Measurements from ENCODE around the gene SHISA2. TPM values are rescaled to one million over a fixed set of nuclear protein-coding genes. Genes with fewer than 3 reads are reported as not detected.

The SHISA2 gene
- total and polyA plus RNA-seq, 2 of the 8 experiments (the other 6 are each of a cell fraction or from before 2014, with no cell fraction given), result 10.2 to 23.8 TPM

- no peak overlapping the region for H3K23ac ChIP-seq (ENCODE audit: insufficient read length)
- 87% methylated on average over 7 of the region's 7 CpGs; no CpG with 5 or more reads in 1 of the 2 experiments for WGBS, 2 experiments (ENCODE audit: extremely low coverage in 1 of 2, insufficient coverage in 1 of 2, insufficient read length in 1 of 2, insufficient replicate concordance in 2 of 2, low coverage in 1 of 2, low lambda C conversion rate in 2 of 2, missing lambda C conversion rate in 1 of 2)
- no peak overlapping the region for H4K5ac ChIP-seq (ENCODE audit: insufficient read length, low read depth, low read length)
- H3K23me2 ChIP-seq (ENCODE audit: low read depth, low read length), result no peaks in the 10 kb centered on the region
- H2BK5ac ChIP-seq (ENCODE audit: low read depth, low read length), result no peak overlapping the region
- H4K91ac ChIP-seq (replicated peaks; ENCODE audit: insufficient read length, low read length), result no peak overlapping the region
- no peak overlapping the region for H2BK15ac ChIP-seq (ENCODE audit: low read length)
- H3K36me3 ChIP-seq (ENCODE audit: control insufficient read depth in 2 of 4, insufficient read depth in 4 of 4, low read length in 3 of 4), result no peaks in the 10 kb centered on the region
- H2BK12ac ChIP-seq (ENCODE audit: low read depth, low read length), result no peak overlapping the region
- FAIRE-seq (no peak), DNase-seq (ENCODE audit: low read depth in 1 of 2, low spot score in 2 of 2) (peak in 1 of 2 experiments; percentile 36)
- no peaks in the 10 kb centered on the region for H3K79me2 ChIP-seq (ENCODE audit: control insufficient read depth in 1 of 2, insufficient read depth in 2 of 2, low read length in 2 of 2)
- no peak overlapping the region for H3K4me2 ChIP-seq (ENCODE audit: insufficient read depth in 1 of 2, low read depth in 2 of 2, low read length in 2 of 2)
- peaks cover 0 to 4% (median 0%) of the 10 kb centered on the region in 4 experiments; a peak in 2 of 7 replicates for H3K4me1 ChIP-seq (replicated peaks in 1 of 4; ENCODE audit: control insufficient read depth in 3 of 4, insufficient read depth in 4 of 4, low read length in 3 of 4)
- ChIA-PET CTCF (ENCODE audit: partially characterized antibody) (interaction anchor here (0.6 to 2.2 kb wide), 7 partner anchors 9 to 343 kb away, joined by 3 to 8 read pairs (median 3); no protein-coding TSS in a partner anchor), POLR2A (ENCODE audit: partially characterized antibody) (interaction anchor here (2.3 kb wide), 1 partner anchor 9 kb away, joined by 7 read pairs; no protein-coding TSS in a partner anchor)
- H2BK120ac ChIP-seq (replicated peaks; ENCODE audit: low read depth, low read length), result no peak overlapping the region
- H3K4me3 ChIP-seq (ENCODE audit: extremely low read depth in 1 of 4, insufficient read depth in 2 of 4, low read depth in 3 of 4, low read length in 4 of 4), result no peak overlapping the region
- H4K8ac ChIP-seq (ENCODE audit: extremely low read depth, insufficient read depth, low read length), result no peak overlapping the region
- H3K79me1 ChIP-seq (ENCODE audit: low read depth, low read length), result no peaks in the 10 kb centered on the region
- H3K18ac ChIP-seq (ENCODE audit: extremely low read depth, low read length), result no peak overlapping the region
- H3K27me3 ChIP-seq (replicated peaks in 1 of 4; ENCODE audit: control insufficient read depth in 3 of 4, extremely low read depth in 1 of 4, insufficient read depth in 3 of 4, low read length in 3 of 4), result peaks cover 0 to 1% (median 0%) of the 10 kb centered on the region in 4 experiments; a peak in 4 of 7 replicates
- no peaks in the 10 kb centered on the region for H3K9me3 ChIP-seq (ENCODE audit: insufficient read depth in 2 of 2, low read depth in 1 of 2, low read length in 1 of 2)
- H2AK5ac ChIP-seq (ENCODE audit: low read depth, low read length), result no peak overlapping the region
- H3K4ac ChIP-seq (replicated peaks; ENCODE audit: insufficient read length, low read depth, low read length), result no peak overlapping the region
- no peak overlapping the region for H3K14ac ChIP-seq (ENCODE audit: insufficient read length)
- no peak overlapping the region for H2BK20ac ChIP-seq (ENCODE audit: low read length)
- no peak overlapping the region for H3K9ac ChIP-seq (replicated peaks in 1 of 4; ENCODE audit: extremely low read depth in 1 of 4, low read depth in 3 of 4, low read length in 3 of 4)
- H2AFZ ChIP-seq (ENCODE audit: low read length), result no peak overlapping the region
- H3K27ac ChIP-seq (ENCODE audit: low read depth, low read length), result no peak overlapping the region
- H4K20me1 ChIP-seq (replicated peaks in 1 of 2; ENCODE audit: control insufficient read depth in 1 of 2, insufficient read depth in 2 of 2, low read length in 2 of 2), result no peaks in the 10 kb centered on the region
- no peak overlapping the region for H3K56ac ChIP-seq (replicated peaks; ENCODE audit: insufficient read length, low read depth, low read length)
- TF ChIP-seq TBP (IDR thresholded peaks at IDR 0.05; ENCODE audit: low read depth, low read length) (no peak), JUND (IDR thresholded peaks at IDR 0.05; ENCODE audit: low read length) (no peak), BRCA1 (IDR thresholded peaks at IDR 0.05; ENCODE audit: low read depth, low read length) (no peak), SIRT6 (IDR thresholded peaks at IDR 0.05; ENCODE audit: low read length) (no peak)
- TF ChIP-seq, protein P1, sequence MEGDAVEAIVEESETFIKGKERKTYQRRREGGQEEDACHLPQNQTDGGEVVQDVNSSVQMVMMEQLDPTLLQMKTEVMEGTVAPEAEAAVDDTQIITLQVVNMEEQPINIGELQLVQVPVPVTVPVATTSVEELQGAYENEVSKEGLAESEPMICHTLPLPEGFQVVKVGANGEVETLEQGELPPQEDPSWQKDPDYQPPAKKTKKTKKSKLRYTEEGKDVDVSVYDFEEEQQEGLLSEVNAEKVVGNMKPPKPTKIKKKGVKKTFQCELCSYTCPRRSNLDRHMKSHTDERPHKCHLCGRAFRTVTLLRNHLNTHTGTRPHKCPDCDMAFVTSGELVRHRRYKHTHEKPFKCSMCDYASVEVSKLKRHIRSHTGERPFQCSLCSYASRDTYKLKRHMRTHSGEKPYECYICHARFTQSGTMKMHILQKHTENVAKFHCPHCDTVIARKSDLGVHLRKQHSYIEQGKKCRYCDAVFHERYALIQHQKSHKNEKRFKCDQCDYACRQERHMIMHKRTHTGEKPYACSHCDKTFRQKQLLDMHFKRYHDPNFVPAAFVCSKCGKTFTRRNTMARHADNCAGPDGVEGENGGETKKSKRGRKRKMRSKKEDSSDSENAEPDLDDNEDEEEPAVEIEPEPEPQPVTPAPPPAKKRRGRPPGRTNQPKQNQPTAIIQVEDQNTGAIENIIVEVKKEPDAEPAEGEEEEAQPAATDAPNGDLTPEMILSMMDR (IDR thresholded peaks at IDR 0.05; ENCODE audit: control extremely low read depth in 1 of 3, insufficient read depth in 1 of 3, low read depth in 1 of 3, low read length in 3 of 3), result no peak
These were observed 32.6 kb downstream of the SHISA2 start for GRCh38 chr13:26019251-26019650.
